GM19035 (cell line): ENCODE measurements around the gene CD34.

Experiments
- ATAC-seq: cut with Tn5 transposase; IDR thresholded peaks from one replicate; pipeline ENCODE4 v1.9.1; 2021; ENCODE audit not compliant: unreplicated experiment

Gene CD34

GRCh38 chr1:207901041-207901653 lies 9.8 kb downstream of the CD34 start:
- no peak for ATAC-seq

- ATAC-seq = no peak
Measured at GRCh38 chr1:207898836-207899235, 12.1 kb downstream of the CD34 start.

- no peak for ATAC-seq
Measured at GRCh38 chr1:207898260-207898659, 12.7 kb downstream of the CD34 start.

- no peak for ATAC-seq
Measured at GRCh38 chr1:207897188-207897587, 13.7 kb downstream of the CD34 start.

- no peak for ATAC-seq
Measured at GRCh38 chr1:207896547-207896946, 14.4 kb downstream of the CD34 start.

- ATAC-seq = no peak
Measured at GRCh38 chr1:207894704-207895103, 16.2 kb downstream of the CD34 start.

GRCh38 chr1:207893737-207894582 lies 17.0 kb downstream of the CD34 start:
- ATAC-seq = no peak

GRCh38 chr1:207892764-207893163 lies 18.2 kb downstream of the CD34 start:
- ATAC-seq = no peak

GRCh38 chr1:207891148-207891547 lies 19.8 kb downstream of the CD34 start:
- no peak for ATAC-seq

- no peak for ATAC-seq
Measured at GRCh38 chr1:207890136-207890738, 20.7 kb downstream of the CD34 start.

- no peak for ATAC-seq
Measured at GRCh38 chr1:207888652-207889051, 22.3 kb downstream of the CD34 start.

GRCh38 chr1:207887542-207888201 lies 23.3 kb downstream of the CD34 start:
- ATAC-seq = no peak

GRCh38 chr1:207886227-207886626 lies 24.7 kb downstream of the CD34 start:
- no peak for ATAC-seq

- no peak for ATAC-seq
Measured at GRCh38 chr1:207885129-207886032, 25.5 kb downstream of the CD34 start.

- no peak for ATAC-seq
Measured at GRCh38 chr1:207884266-207885029, 26.5 kb downstream of the CD34 start.

- ATAC-seq = no peak
Measured at GRCh38 chr1:207883660-207884250, 27.2 kb downstream of the CD34 start.

- peak; percentile 67 for ATAC-seq
Measured at GRCh38 chr1:207883104-207883651, 27.7 kb downstream of the CD34 start.

GRCh38 chr1:207882692-207883091 lies 28.2 kb downstream of the CD34 start:
- ATAC-seq = no peak

GRCh38 chr1:207878939-207879338 lies 32.0 kb downstream of the CD34 start:
- ATAC-seq = no peak
